Urinary bladder (tissue), 4 donors: ENCODE results near the gene LZTS2. TPM values are rescaled to one million over a fixed set of nuclear protein-coding genes. Genes with fewer than 3 reads are reported as not detected.
"Not testable (repeated sequence)": the region's sequence is repeated elsewhere in the genome, so short reads cannot be mapped to it uniquely, and the experiment has no call there.

Source experiments
- DNase-seq: peaks from one replicate; pipeline ENCODE4 v3.0.0-alpha.2; 2015; ENCODE audit errors: extremely low spot score
- H3K27ac ChIP-seq: one replicate; pipeline ENCODE4 v1.5.1; 2013; ENCODE audit warnings: low read depth, mild to moderate bottlenecking, moderate library complexity
- H3K36me3 ChIP-seq: one replicate; pipeline ENCODE4 v1.6.1; 2013; ENCODE audit warnings: mild to moderate bottlenecking, moderate library complexity; ENCODE audit not compliant: insufficient read depth
- H3K4me1 ChIP-seq: one replicate; pipeline ENCODE4 v1.6.1; 2013; ENCODE audit warnings: mild to moderate bottlenecking, moderate library complexity; ENCODE audit not compliant: insufficient read depth
- H3K4me3 ChIP-seq: one replicate; pipeline ENCODE4 v1.5.1; 2013; ENCODE audit warnings: low read depth, low read length
- WGBS: extraction: QIAGEN DNeasy Blood & Tissue Kit; methylation state at CpG from one replicate; pipeline ENCODE4 v1.1.7; 2013; 5-methylcytosine and 5-hydroxymethylcytosine counted together
- polyA plus RNA-seq: library from polyadenylated mRNA; stranded (reverse); fragments of 200-250 nt; gene quantifications from one replicate; pipeline ENCODE4 v1.2.3, GENCODE V29; 2013
- total RNA-seq: library from RNA; depleted of rRNA; stranded (reverse); fragments of >200 nt; gene quantifications from one replicate; pipeline ENCODE4 v1.2.3, GENCODE V29; 2014
- donor health status: healthy with polysubstance abuse.
- donor health status: healthy.

The LZTS2 gene
- total and polyA plus RNA-seq, 2 donors, result 35.6 to 142 TPM

- Histone ChIP-seq H3K4me3 (peak within 1 kb of the TSS; percentile 76), H3K36me3 (no peaks in the 10 kb centered on the region), H3K27ac (peak within 1 kb of the TSS; percentile 92), H3K4me1 (no peaks in the 10 kb centered on the region)
- WGBS, result under 1% methylated on average over 38 of the region's 38 CpGs
- DNase-seq, result peak; percentile 64
These were observed 31.7 kb downstream of the LZTS2 start, which contains the start of the genes PDZD7 and SFXN3 for GRCh38 chr10:101031128-101031795. PDZD7 (minus strand) TSS chr10:101031129; CDS start chr10:101030219, 910 bp downstream. SFXN3 (plus strand) TSS chr10:101031234; CDS start chr10:101034695, 3,461 bp downstream.

GRCh38 chr10:101031796-101032636 lies 32.4 kb downstream of the LZTS2 start:
- DNase-seq, result no peak
- peak overlapping the region; percentile 76 for H3K4me3 ChIP-seq
- H3K4me1 ChIP-seq, result no peaks in the 10 kb centered on the region
- H3K27ac ChIP-seq, result peak overlapping the region; percentile 92
- H3K36me3 ChIP-seq, result no peaks in the 10 kb centered on the region
- under 1% methylated on average over 47 of the region's 47 CpGs for WGBS

GRCh38 chr10:101032637-101033224 lies 33.1 kb downstream of the LZTS2 start:
- WGBS, result 8% methylated on average over 6 of the region's 6 CpGs
- peak overlapping the region; percentile 76 for H3K4me3 ChIP-seq
- no peaks in the 10 kb centered on the region for H3K4me1 ChIP-seq
- no peaks in the 10 kb centered on the region for H3K36me3 ChIP-seq
- peak overlapping the region; percentile 92 for H3K27ac ChIP-seq
- DNase-seq, result no peak

- no peak overlapping the region for H3K4me3 ChIP-seq
- no peak for DNase-seq
- H3K27ac ChIP-seq, result peak overlapping the region; percentile 27
- H3K4me1 ChIP-seq, result no peaks in the 10 kb centered on the region
- no peaks in the 10 kb centered on the region for H3K36me3 ChIP-seq
- 62% methylated on average over 3 of the region's 3 CpGs for WGBS
These were observed 33.7 kb downstream of the LZTS2 start for GRCh38 chr10:101033276-101033675.

GRCh38 chr10:101034404-101034803 lies 34.8 kb downstream of the LZTS2 start:
- DNase-seq, H3K27ac ChIP-seq, H3K4me3 ChIP-seq, H3K4me1 ChIP-seq, H3K36me3 ChIP-seq: not testable (repeated sequence)
- 90% methylated on average over 4 of the region's 4 CpGs for WGBS

- Histone ChIP-seq H3K36me3 (no peaks in the 10 kb centered on the region), H3K4me3 (no peak overlapping the region), H3K4me1 (no peaks in the 10 kb centered on the region), H3K27ac (no peak overlapping the region)
- 89% methylated on average over 7 of the region's 7 CpGs for WGBS
- no peak for DNase-seq
These were observed 35.7 kb downstream of the LZTS2 start for GRCh38 chr10:101035314-101035713.

GRCh38 chr10:101035916-101036702 lies 36.5 kb downstream of the LZTS2 start:
- no peak overlapping the region for H3K4me3 ChIP-seq
- no peaks in the 10 kb centered on the region for H3K4me1 ChIP-seq
- no peaks in the 10 kb centered on the region for H3K36me3 ChIP-seq
- 87% methylated on average over 10 of the region's 10 CpGs for WGBS
- H3K27ac ChIP-seq, result no peak overlapping the region
- no peak for DNase-seq

GRCh38 chr10:101036726-101037125 lies 37.1 kb downstream of the LZTS2 start:
- WGBS, result 85% methylated on average over 7 of the region's 7 CpGs
- DNase-seq, result no peak
- Histone ChIP-seq H3K4me3 (no peak overlapping the region), H3K27ac (no peak overlapping the region), H3K4me1 (no peaks in the 10 kb centered on the region), H3K36me3 (no peaks in the 10 kb centered on the region)

GRCh38 chr10:101038484-101038883 lies 38.9 kb downstream of the LZTS2 start:
- H3K36me3 ChIP-seq, result no peaks in the 10 kb centered on the region
- no peaks in the 10 kb centered on the region for H3K4me1 ChIP-seq
- no peak overlapping the region for H3K4me3 ChIP-seq
- no peak for DNase-seq
- H3K27ac ChIP-seq, result no peak overlapping the region
- 62% methylated on average over 5 of the region's 5 CpGs for WGBS

GRCh38 chr10:101040061-101040460 lies 40.5 kb downstream of the LZTS2 start:
- DNase-seq, result no peak
- 91% methylated on average over 3 of the region's 3 CpGs for WGBS
- Histone ChIP-seq H3K4me1 (no peaks in the 10 kb centered on the region), H3K27ac (no peak overlapping the region), H3K36me3 (no peaks in the 10 kb centered on the region), H3K4me3 (no peak overlapping the region)

- H3K4me1 ChIP-seq, result no peaks in the 10 kb centered on the region
- no peaks in the 10 kb centered on the region for H3K36me3 ChIP-seq
- DNase-seq, result no peak
- H3K27ac ChIP-seq, result no peak overlapping the region
- WGBS, result 42% methylated on average over 2 of the region's 2 CpGs
- no peak overlapping the region for H3K4me3 ChIP-seq
These were observed 41.2 kb downstream of the LZTS2 start for GRCh38 chr10:101040851-101041250.

GRCh38 chr10:101041252-101041761 lies 41.7 kb downstream of the LZTS2 start:
- 22% methylated on average over 6 of the region's 6 CpGs for WGBS

GRCh38 chr10:101042118-101042517 lies 42.5 kb downstream of the LZTS2 start:
- 63% methylated on average over 4 of the region's 4 CpGs for WGBS

More at GRCh38 chr10:101041252-101041761, 41.7 kb downstream of the LZTS2 start:
- DNase-seq, result no peak
- Histone ChIP-seq H3K4me3 (no peak overlapping the region), H3K4me1 (no peaks in the 10 kb centered on the region), H3K27ac (no peak overlapping the region), H3K36me3 (no peaks in the 10 kb centered on the region)

More at GRCh38 chr10:101042118-101042517, 42.5 kb downstream of the LZTS2 start:
- H3K27ac ChIP-seq, result peak overlapping the region; percentile 79
- no peak overlapping the region for H3K4me3 ChIP-seq
- H3K4me1 ChIP-seq, result no peaks in the 10 kb centered on the region
- DNase-seq, result no peak
- no peaks in the 10 kb centered on the region for H3K36me3 ChIP-seq
